HG02970 (cell line): ENCODE results near the gene ULBP2.

Source experiments
- ATAC-seq: cut with Tn5 transposase; IDR thresholded peaks from one replicate; pipeline ENCODE4 v1.9.1; 2021; ENCODE audit warnings: mild to moderate bottlenecking, moderate library complexity, moderate number of reproducible peaks; ENCODE audit not compliant: unreplicated experiment, low FRiP score

The ULBP2 gene

DNA sequence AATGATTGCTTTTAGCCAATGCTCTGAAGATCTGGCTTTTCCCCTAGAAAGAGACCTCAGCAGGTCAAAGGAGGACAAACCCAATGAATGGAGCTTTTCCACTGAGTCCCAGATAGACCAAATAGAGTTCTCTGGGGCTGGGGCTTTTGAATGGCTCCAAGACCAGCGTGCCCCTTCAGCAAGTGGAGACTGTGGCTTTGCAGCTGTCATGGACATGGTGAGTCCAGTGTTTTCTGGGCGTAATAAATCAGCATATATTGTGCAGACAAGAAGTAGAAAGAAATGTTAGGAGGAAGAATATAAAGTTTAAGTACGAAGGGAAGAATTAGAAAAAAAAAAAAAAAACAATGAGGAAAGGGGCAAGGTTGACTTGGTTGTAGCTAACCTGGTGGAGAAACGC is 50.0 kb downstream of the ULBP2 start:
- ATAC-seq = no peak

DNA sequence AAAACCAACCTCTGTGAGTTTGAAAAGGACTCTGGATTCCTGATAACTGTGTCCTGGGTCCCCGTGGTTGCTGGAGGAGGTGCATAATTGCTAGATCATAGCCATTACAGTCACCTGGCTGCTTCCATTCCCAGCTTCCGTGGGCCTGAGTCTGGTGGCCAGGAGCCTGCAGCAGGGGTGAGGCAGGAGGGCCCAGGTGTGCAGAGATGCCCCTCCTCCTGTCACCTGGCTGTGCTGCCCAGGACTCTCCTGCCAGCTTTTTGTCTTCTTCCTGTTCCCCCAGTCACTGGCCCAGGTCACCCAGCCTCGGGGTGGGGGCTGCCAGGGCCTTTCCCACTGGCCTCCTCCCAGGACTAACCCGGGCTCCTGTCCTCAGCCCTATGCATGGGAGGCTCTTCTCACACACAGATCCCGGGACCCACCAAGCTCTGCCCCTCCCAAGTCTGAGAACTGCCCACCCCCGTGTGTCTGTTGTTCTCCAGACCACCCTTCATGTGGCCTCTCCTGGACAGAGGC is 53.5 kb downstream of the ULBP2 start:
- no peak for ATAC-seq

DNA sequence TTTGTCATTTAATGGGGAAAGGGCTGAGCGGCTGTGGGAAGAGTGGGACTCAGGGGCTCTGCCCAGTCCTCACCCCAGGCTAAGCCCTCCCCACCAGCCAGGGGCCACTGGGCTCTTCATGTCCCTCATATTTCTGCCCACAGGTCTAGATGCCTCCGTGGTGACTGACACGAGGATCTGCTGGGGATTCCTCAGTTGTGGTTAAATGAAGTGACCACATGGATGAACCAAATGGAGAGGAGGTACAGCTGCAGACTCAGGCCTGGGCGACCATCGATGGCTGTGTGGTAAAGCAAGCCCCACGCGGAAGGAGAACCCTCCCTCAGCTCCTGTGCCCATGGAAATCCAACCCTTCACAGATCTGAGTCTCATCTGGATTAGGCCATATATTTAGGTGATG is 54.2 kb downstream of the ULBP2 start:
- no peak for ATAC-seq
